ENCODE results near the gene ITGA8. TPM values are rescaled to one million over a fixed set of nuclear protein-coding genes. Genes with fewer than 3 reads are reported as not detected.

ITGA8 gene
- total RNA-seq, 1 experiment from 2014 or later: not detected

GRCh38 chr10:15472431-15473395 lies 247.0 kb downstream of the ITGA8 start:
- ChIA-PET POLR2A (interaction anchor here (0.5 to 0.6 kb wide), 2 partner anchors 208 to 350 kb away, joined by 3 read pairs; no protein-coding TSS in a partner anchor), CTCF (no interaction called here)
- no peaks in the 10 kb centered on the region for H3K4me1 Mint-ChIP-seq (ENCODE audit: insufficient read depth, unreplicated experiment)
- no peak for DNase-seq (ENCODE audit: unreplicated experiment)
- H3K4me3 Mint-ChIP-seq (ENCODE audit: unreplicated experiment): no peak overlapping the region
- no peak overlapping the region for H3K27ac Mint-ChIP-seq (ENCODE audit: low read depth, unreplicated experiment)
- no peak for TF ChIP-seq CTCF (IDR thresholded peaks at IDR 0.05; ENCODE audit: unreplicated experiment)
- peaks cover 58% of the 10 kb centered on the region for H3K27me3 Mint-ChIP-seq (ENCODE audit: insufficient read depth, unreplicated experiment)
- BruUV-seq (replicated peaks): no TSS peak
- H3K36me3 Mint-ChIP-seq (ENCODE audit: insufficient read depth, unreplicated experiment): no peaks in the 10 kb centered on the region
- no peaks in the 10 kb centered on the region for H3K9me3 Mint-ChIP-seq (ENCODE audit: unreplicated experiment)
- intact Hi-C loops (cut with micrococcal nuclease): no loop called here

DNA sequence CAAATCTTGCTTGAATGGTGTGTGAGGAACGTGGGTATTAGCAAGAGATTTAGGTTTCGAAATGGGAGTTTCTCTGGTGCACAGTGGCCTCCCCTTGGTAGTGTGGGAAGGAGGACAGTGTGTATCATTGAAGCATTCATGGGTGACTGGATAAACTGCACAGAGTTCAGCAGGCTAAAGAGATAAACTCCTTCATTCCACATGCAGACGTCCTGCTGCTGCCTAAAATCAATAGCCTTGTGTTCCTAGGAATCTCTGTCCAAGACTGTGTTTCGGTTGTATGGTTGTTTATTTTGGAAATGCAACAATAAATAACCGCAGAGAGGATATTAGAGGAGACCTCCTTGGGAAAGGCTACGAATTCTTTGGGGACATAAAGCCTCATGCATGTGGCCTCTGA lies 247.7 kb downstream of the ITGA8 start:
- CTCF ChIA-PET: no interaction called here
- Mint-ChIP-seq H3K27ac (ENCODE audit: low read depth, unreplicated experiment) (no peak overlapping the region), H3K4me3 (ENCODE audit: unreplicated experiment) (no peak overlapping the region), H3K27me3 (ENCODE audit: insufficient read depth, unreplicated experiment) (peaks cover 58% of the 10 kb centered on the region), H3K4me1 (ENCODE audit: insufficient read depth, unreplicated experiment) (no peaks in the 10 kb centered on the region), H3K9me3 (ENCODE audit: unreplicated experiment) (no peaks in the 10 kb centered on the region), H3K36me3 (ENCODE audit: insufficient read depth, unreplicated experiment) (no peaks in the 10 kb centered on the region)
- DNase-seq (ENCODE audit: unreplicated experiment): no peak
- intact Hi-C loops (cut with micrococcal nuclease): no loop called here
- POLR2A ChIA-PET: interaction anchor here (0.5 kb wide), 1 partner anchor 351 kb away, joined by 3 read pairs; no protein-coding TSS in a partner anchor
- no peak for TF ChIP-seq CTCF (IDR thresholded peaks at IDR 0.05; ENCODE audit: unreplicated experiment)
- no TSS peak for BruUV-seq (replicated peaks)

- no peaks in the 10 kb centered on the region for H3K4me1 Mint-ChIP-seq (ENCODE audit: insufficient read depth, unreplicated experiment)
- H3K36me3 Mint-ChIP-seq (ENCODE audit: insufficient read depth, unreplicated experiment): no peaks in the 10 kb centered on the region
- no peak overlapping the region for H3K4me3 Mint-ChIP-seq (ENCODE audit: unreplicated experiment)
- H3K27ac Mint-ChIP-seq (ENCODE audit: low read depth, unreplicated experiment): no peak overlapping the region
- intact Hi-C loops (cut with micrococcal nuclease): no loop called here
- POLR2A ChIA-PET: no interaction called here
- BruUV-seq (replicated peaks): no TSS peak
- no peaks in the 10 kb centered on the region for H3K9me3 Mint-ChIP-seq (ENCODE audit: unreplicated experiment)
- H3K27me3 Mint-ChIP-seq (ENCODE audit: insufficient read depth, unreplicated experiment): peaks cover 69% of the 10 kb centered on the region
- TF ChIP-seq CTCF (IDR thresholded peaks at IDR 0.05; ENCODE audit: unreplicated experiment): no peak
- CTCF ChIA-PET: interaction anchor here (0.7 to 1.3 kb wide), 2 partner anchors 35 to 52 kb away, joined by 3 to 4 read pairs; no protein-coding TSS in a partner anchor
- no peak for DNase-seq (ENCODE audit: unreplicated experiment)
Observed at GRCh38 chr10:15469111-15469510, 250.6 kb downstream of the ITGA8 start.

- BruUV-seq (replicated peaks): no TSS peak
- H3K9me3 Mint-ChIP-seq (ENCODE audit: unreplicated experiment): no peaks in the 10 kb centered on the region
- no peak overlapping the region for H3K4me3 Mint-ChIP-seq (ENCODE audit: unreplicated experiment)
- POLR2A ChIA-PET: no interaction called here
- no peak overlapping the region for H3K27ac Mint-ChIP-seq (ENCODE audit: low read depth, unreplicated experiment)
- CTCF ChIA-PET: no interaction called here
- no peaks in the 10 kb centered on the region for H3K36me3 Mint-ChIP-seq (ENCODE audit: insufficient read depth, unreplicated experiment)
- no peaks in the 10 kb centered on the region for H3K4me1 Mint-ChIP-seq (ENCODE audit: insufficient read depth, unreplicated experiment)
- peaks cover 44% of the 10 kb centered on the region for H3K27me3 Mint-ChIP-seq (ENCODE audit: insufficient read depth, unreplicated experiment)
- intact Hi-C loops (cut with micrococcal nuclease): no loop called here
- no peak for DNase-seq (ENCODE audit: unreplicated experiment)
- TF ChIP-seq CTCF (IDR thresholded peaks at IDR 0.05; ENCODE audit: unreplicated experiment): no peak
Observed at GRCh38 chr10:15464381-15464780, 255.3 kb downstream of the ITGA8 start.

Other genes with a start within 250 kb of the ITGA8 start
- 28.8 and 31.7 TPM in 2 replicates for gene MINDY3, start 140.6 kb upstream of the ITGA8 start, total RNA-seq (2022)

All from MCF 10A (cell line).